ENCODE data around the gene GOLGA1. TPM values are rescaled to one million over a fixed set of nuclear protein-coding genes. Genes with fewer than 3 reads are reported as not detected.
"Not testable (repeated sequence)": the region's sequence is repeated elsewhere in the genome, so short reads cannot be mapped to it uniquely, and the experiment has no call there.

Gene GOLGA1
- total and polyA plus RNA-seq, 9 donors = 9.1 to 14.2 (median 10.0) TPM

GRCh38 chr9:124854161-124854560 lies 86.7 kb downstream of the GOLGA1 start:
- no peak overlapping the region for H3K4me3 ChIP-seq (ENCODE audit: low read length)
- 65% methylated on average over 5 of the region's 8 CpGs for WGBS (ENCODE audit: insufficient coverage)
- H3K4me1 ChIP-seq (ENCODE audit: control insufficient read depth, insufficient read depth, low read length) = peaks cover 52% of the 10 kb centered on the region
- DNase-seq = no peak
- no peaks in the 10 kb centered on the region for H3K9me3 ChIP-seq (replicated peaks; ENCODE audit: control insufficient read depth, low read depth, low read length)
- H3K36me3 ChIP-seq (ENCODE audit: control insufficient read depth, insufficient read depth, low read length) = peaks cover 34% of the 10 kb centered on the region
- no peaks in the 10 kb centered on the region for H3K27me3 ChIP-seq (ENCODE audit: control insufficient read depth, insufficient read depth, low read length)
- no peak overlapping the region for H3K27ac ChIP-seq (ENCODE audit: low read length)

- Histone ChIP-seq H3K9me3 (replicated peaks; ENCODE audit: control insufficient read depth, low read depth, low read length) (no peaks in the 10 kb centered on the region), H3K27me3 (ENCODE audit: control insufficient read depth, insufficient read depth, low read length) (no peaks in the 10 kb centered on the region), H3K4me1 (ENCODE audit: control insufficient read depth, insufficient read depth, low read length) (peaks cover 51% of the 10 kb centered on the region), H3K27ac (ENCODE audit: low read length) (peak overlapping the region; percentile 10), H3K36me3 (ENCODE audit: control insufficient read depth, insufficient read depth, low read length) (peaks cover 29% of the 10 kb centered on the region), H3K4me3 (ENCODE audit: low read length) (no peak overlapping the region)
- WGBS (ENCODE audit: insufficient coverage) = 56% methylated on average over 11 of the region's 11 CpGs
- no peak for DNase-seq
Observed at GRCh38 chr9:124853605-124854143, 87.2 kb downstream of the GOLGA1 start.

- Histone ChIP-seq H3K4me3 (ENCODE audit: low read length) (peak within 1 kb of the TSS; percentile 45), H3K27me3 (ENCODE audit: control insufficient read depth, insufficient read depth, low read length) (no peaks in the 10 kb centered on the region), H3K27ac (ENCODE audit: low read length) (peak within 1 kb of the TSS; percentile 74), H3K9me3 (replicated peaks; ENCODE audit: control insufficient read depth, low read depth, low read length) (no peaks in the 10 kb centered on the region), H3K36me3 (ENCODE audit: control insufficient read depth, insufficient read depth, low read length) (peaks cover 22% of the 10 kb centered on the region), H3K4me1 (ENCODE audit: control insufficient read depth, insufficient read depth, low read length) (peaks cover 46% of the 10 kb centered on the region)
- WGBS (ENCODE audit: insufficient coverage) = 1% methylated on average over 49 of the region's 51 CpGs
- peak; percentile 81 for DNase-seq
Observed at GRCh38 chr9:124852829-124853531, 87.9 kb downstream of the GOLGA1 start, which contains the start of gene WDR38. Gene WDR38, plus strand, starts transcription at chr9:124853460. Its CDS starts 72 bp downstream, at chr9:124853532.

- peak; percentile 78 for DNase-seq
- Histone ChIP-seq H3K9me3 (replicated peaks; ENCODE audit: control insufficient read depth, low read depth, low read length) (no peaks in the 10 kb centered on the region), H3K4me1 (ENCODE audit: control insufficient read depth, insufficient read depth, low read length) (peaks cover 41% of the 10 kb centered on the region), H3K36me3 (ENCODE audit: control insufficient read depth, insufficient read depth, low read length) (peaks cover 15% of the 10 kb centered on the region), H3K4me3 (ENCODE audit: low read length) (peak overlapping the region; percentile 45), H3K27me3 (ENCODE audit: control insufficient read depth, insufficient read depth, low read length) (no peaks in the 10 kb centered on the region), H3K27ac (ENCODE audit: low read length) (peak overlapping the region; percentile 74)
- WGBS (ENCODE audit: insufficient coverage) = 42% methylated on average over 8 of the region's 13 CpGs
Observed at GRCh38 chr9:124852121-124852828, 88.6 kb downstream of the GOLGA1 start.

GRCh38 chr9:124849801-124850200 lies 91.1 kb downstream of the GOLGA1 start:
- Histone ChIP-seq H3K36me3 (ENCODE audit: control insufficient read depth, insufficient read depth, low read length) (no peaks in the 10 kb centered on the region), H3K27ac (ENCODE audit: low read length) (no peak overlapping the region), H3K9me3 (replicated peaks; ENCODE audit: control insufficient read depth, low read depth, low read length) (no peaks in the 10 kb centered on the region), H3K4me3 (ENCODE audit: low read length) (no peak overlapping the region), H3K4me1 (ENCODE audit: control insufficient read depth, insufficient read depth, low read length) (peaks cover 41% of the 10 kb centered on the region), H3K27me3 (ENCODE audit: control insufficient read depth, insufficient read depth, low read length) (no peaks in the 10 kb centered on the region)
- peak; percentile 83 for DNase-seq
- WGBS (ENCODE audit: insufficient coverage) = 33% methylated on average over 8 of the region's 10 CpGs

GRCh38 chr9:124846969-124847368 lies 93.9 kb downstream of the GOLGA1 start:
- no peak overlapping the region for H3K27ac ChIP-seq (ENCODE audit: low read length)
- no peaks in the 10 kb centered on the region for H3K36me3 ChIP-seq (ENCODE audit: control insufficient read depth, insufficient read depth, low read length)
- WGBS (ENCODE audit: insufficient coverage) = 100% methylated on average over 2 of the region's 6 CpGs
- H3K9me3 ChIP-seq (replicated peaks; ENCODE audit: control insufficient read depth, low read depth, low read length) = no peaks in the 10 kb centered on the region
- no peak for DNase-seq
- peaks cover 37% of the 10 kb centered on the region for H3K4me1 ChIP-seq (ENCODE audit: control insufficient read depth, insufficient read depth, low read length)
- H3K4me3 ChIP-seq (ENCODE audit: low read length) = no peak overlapping the region
- H3K27me3 ChIP-seq (ENCODE audit: control insufficient read depth, insufficient read depth, low read length) = no peaks in the 10 kb centered on the region

- peaks cover 37% of the 10 kb centered on the region for H3K4me1 ChIP-seq (ENCODE audit: control insufficient read depth, insufficient read depth, low read length)
- H3K36me3 ChIP-seq (ENCODE audit: control insufficient read depth, insufficient read depth, low read length); H3K9me3 ChIP-seq (replicated peaks; ENCODE audit: control insufficient read depth, low read depth, low read length); DNase-seq; H3K4me3 ChIP-seq (ENCODE audit: low read length); H3K27me3 ChIP-seq (ENCODE audit: control insufficient read depth, insufficient read depth, low read length); H3K27ac ChIP-seq (ENCODE audit: low read length): not testable (repeated sequence)
- WGBS (ENCODE audit: insufficient coverage) = 93% methylated on average over 3 of the region's 9 CpGs
Observed at GRCh38 chr9:124846467-124846866, 94.4 kb downstream of the GOLGA1 start.

GRCh38 chr9:124844291-124844690 lies 96.6 kb downstream of the GOLGA1 start:
- no peak overlapping the region for H3K4me3 ChIP-seq (ENCODE audit: low read length)
- H3K27me3 ChIP-seq (ENCODE audit: control insufficient read depth, insufficient read depth, low read length) = no peaks in the 10 kb centered on the region
- no peaks in the 10 kb centered on the region for H3K36me3 ChIP-seq (ENCODE audit: control insufficient read depth, insufficient read depth, low read length)
- no peak for DNase-seq
- no peaks in the 10 kb centered on the region for H3K9me3 ChIP-seq (replicated peaks; ENCODE audit: control insufficient read depth, low read depth, low read length)
- H3K4me1 ChIP-seq (ENCODE audit: control insufficient read depth, insufficient read depth, low read length) = peaks cover 44% of the 10 kb centered on the region
- no peak overlapping the region for H3K27ac ChIP-seq (ENCODE audit: low read length)
- 81% methylated on average over 2 of the region's 4 CpGs for WGBS (ENCODE audit: insufficient coverage)

- peaks cover 44% of the 10 kb centered on the region for H3K4me1 ChIP-seq (ENCODE audit: control insufficient read depth, insufficient read depth, low read length)
- DNase-seq = no peak
Observed at GRCh38 chr9:124843456-124844034, 97.3 kb downstream of the GOLGA1 start.

More at GRCh38 chr9:124843456-124844034, 97.3 kb downstream of the GOLGA1 start:
- Histone ChIP-seq H3K27ac (ENCODE audit: low read length) (peak overlapping the region; percentile 55), H3K4me3 (ENCODE audit: low read length) (no peak overlapping the region), H3K9me3 (replicated peaks; ENCODE audit: control insufficient read depth, low read depth, low read length) (no peaks in the 10 kb centered on the region), H3K27me3 (ENCODE audit: control insufficient read depth, insufficient read depth, low read length) (no peaks in the 10 kb centered on the region), H3K36me3 (ENCODE audit: control insufficient read depth, insufficient read depth, low read length) (no peaks in the 10 kb centered on the region)
- WGBS (ENCODE audit: insufficient coverage) = 79% methylated on average over 9 of the region's 11 CpGs

Measured in muscle of leg (tissue), 11 donors.